ENCODE measurements around the gene RGS3.

GRCh38 chr9:113480612-113481011, 17.1 kb downstream of the RGS3 start:
- TF ChIP-seq, protein P1, sequence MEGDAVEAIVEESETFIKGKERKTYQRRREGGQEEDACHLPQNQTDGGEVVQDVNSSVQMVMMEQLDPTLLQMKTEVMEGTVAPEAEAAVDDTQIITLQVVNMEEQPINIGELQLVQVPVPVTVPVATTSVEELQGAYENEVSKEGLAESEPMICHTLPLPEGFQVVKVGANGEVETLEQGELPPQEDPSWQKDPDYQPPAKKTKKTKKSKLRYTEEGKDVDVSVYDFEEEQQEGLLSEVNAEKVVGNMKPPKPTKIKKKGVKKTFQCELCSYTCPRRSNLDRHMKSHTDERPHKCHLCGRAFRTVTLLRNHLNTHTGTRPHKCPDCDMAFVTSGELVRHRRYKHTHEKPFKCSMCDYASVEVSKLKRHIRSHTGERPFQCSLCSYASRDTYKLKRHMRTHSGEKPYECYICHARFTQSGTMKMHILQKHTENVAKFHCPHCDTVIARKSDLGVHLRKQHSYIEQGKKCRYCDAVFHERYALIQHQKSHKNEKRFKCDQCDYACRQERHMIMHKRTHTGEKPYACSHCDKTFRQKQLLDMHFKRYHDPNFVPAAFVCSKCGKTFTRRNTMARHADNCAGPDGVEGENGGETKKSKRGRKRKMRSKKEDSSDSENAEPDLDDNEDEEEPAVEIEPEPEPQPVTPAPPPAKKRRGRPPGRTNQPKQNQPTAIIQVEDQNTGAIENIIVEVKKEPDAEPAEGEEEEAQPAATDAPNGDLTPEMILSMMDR (IDR thresholded peaks at IDR 0.05): no peak
- no peak for TF ChIP-seq POLR2A (IDR thresholded peaks at IDR 0.05)

All from thyroid gland (tissue), 4 donors.